ENCODE results near the gene DNAH12.
"Not testable (repeated sequence)": the region's sequence is repeated elsewhere in the genome, so short reads cannot be mapped to it uniquely, and the experiment has no call there.

DNA sequence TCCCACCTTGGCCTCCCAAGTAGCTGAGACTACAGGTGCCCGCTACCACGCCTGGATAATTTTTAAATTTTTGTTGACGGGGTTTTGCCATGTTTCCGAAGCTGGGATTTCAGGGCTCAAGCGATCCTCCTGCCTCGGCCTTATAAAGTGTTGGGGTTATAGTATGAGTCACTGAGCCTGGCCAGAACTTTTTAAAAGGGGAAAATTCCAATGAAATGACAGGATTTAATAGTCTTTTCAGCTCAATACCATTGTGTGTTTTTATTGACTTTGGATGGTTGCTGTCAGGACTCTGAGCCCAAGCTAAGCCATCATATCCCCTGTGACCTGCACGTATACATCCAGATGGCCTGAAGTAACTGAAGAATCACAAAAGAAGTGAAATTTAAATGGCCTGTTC, 240.6 kb downstream of the DNAH12 start:
- TF ChIP-seq YY1 (IDR thresholded peaks at IDR 0.05; ENCODE audit: insufficient read depth, insufficient read length); ZNF274 (IDR thresholded peaks at IDR 0.05; ENCODE audit: low read depth, low read length); SUZ12 (IDR thresholded peaks at IDR 0.05; ENCODE audit: extremely low read depth, insufficient read depth, insufficient read length): not testable (repeated sequence)
